ENCODE measurements around the gene ZNF813.
"Not testable (repeated sequence)": the region's sequence is repeated elsewhere in the genome, so short reads cannot be mapped to it uniquely, and the experiment has no call there.

GRCh38 chr19:53423074-53423473, 44.5 kb upstream of the ZNF813 start:
- not testable (repeated sequence) for TF ChIP-seq CTCF (IDR thresholded peaks at IDR 0.05; ENCODE audit: low read length); EZH2 (IDR thresholded peaks at IDR 0.05; ENCODE audit: borderline replicate concordance, low read length)
